HEK293T (cell line): ENCODE measurements around the gene FMNL1.

Source experiments
- FOXK2 ChIP-seq: fragments of 450-650 bp; IDR thresholded peaks from 2 replicates; pipeline ENCODE4 v1.6.1; 2016; ENCODE audit warnings: mild to moderate bottlenecking
- FOXM1 ChIP-seq: fragments of 450-650 bp; IDR thresholded peaks from 2 replicates; pipeline ENCODE4 v1.6.1; 2017; ENCODE audit warnings: mild to moderate bottlenecking, borderline replicate concordance
- HDGF ChIP-seq: fragments of 450-650 bp; IDR thresholded peaks from 2 replicates; pipeline ENCODE4 v1.6.1; 2017; ENCODE audit warnings: antibody characterized with exemption, borderline replicate concordance
- SUZ12 ChIP-seq: fragments of 450-650 bp; IDR thresholded peaks from 2 replicates; pipeline ENCODE4 v1.6.1; 2016; ENCODE audit warnings: mild to moderate bottlenecking
- ZNF384 ChIP-seq: fragments of 450-650 bp; IDR thresholded peaks from 2 replicates; pipeline ENCODE4 v1.6.1; 2016

DNA sequence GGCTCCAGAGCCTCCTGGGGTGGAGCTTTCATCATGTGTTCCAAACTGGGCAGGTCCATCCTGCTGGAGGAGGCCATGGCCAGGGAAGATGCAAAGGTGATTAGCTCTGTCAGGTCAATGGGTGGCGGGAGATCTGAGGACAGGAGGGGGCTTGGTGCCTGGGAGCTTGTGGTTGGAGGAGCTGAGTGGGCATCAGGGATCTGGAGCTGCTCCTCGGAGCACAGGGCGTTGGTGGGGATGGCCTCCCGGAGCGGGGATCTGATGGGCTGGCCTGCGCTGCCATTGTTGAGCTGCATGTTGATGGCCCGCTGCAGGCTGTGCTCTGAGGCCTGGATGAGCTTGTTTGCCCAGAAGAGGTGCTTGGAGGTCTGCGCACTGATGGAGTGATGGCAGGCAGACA is 33.7 kb downstream of the FMNL1 start:
- no peak for TF ChIP-seq SUZ12
- no peak for TF ChIP-seq FOXM1
- TF ChIP-seq HDGF = no peak
- no peak for TF ChIP-seq ZNF384
- TF ChIP-seq FOXK2 = no peak
